Measurements from ENCODE around the gene NUP188. TPM values are rescaled to one million over a fixed set of nuclear protein-coding genes. Genes with fewer than 3 reads are reported as not detected.
"Not testable (repeated sequence)": the region's sequence is repeated elsewhere in the genome, so short reads cannot be mapped to it uniquely, and the experiment has no call there.

Gene NUP188
- total RNA-seq, 6 experiments from 2014 or later: 42.1 to 58.2 (median 54.2) TPM

DNA sequence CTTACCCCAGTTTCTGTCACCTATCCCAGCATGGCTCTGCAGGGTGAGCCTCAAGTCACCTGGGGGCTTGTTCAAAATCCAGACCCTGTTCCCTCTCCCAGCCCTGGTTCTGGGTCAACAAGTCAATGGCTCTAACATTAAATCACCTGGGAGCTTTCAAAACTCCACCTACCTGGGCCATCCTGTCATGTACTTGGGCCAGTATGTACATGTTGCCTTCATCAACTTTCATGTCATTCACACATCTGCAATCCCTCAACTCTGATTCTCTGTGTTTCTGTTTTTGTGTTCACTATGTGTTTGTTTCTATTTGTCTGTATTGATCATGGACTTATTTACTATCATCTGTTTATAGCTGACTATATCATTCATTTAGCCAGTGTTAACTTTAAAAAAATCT is 82.7 kb downstream of the NUP188 start:
- TF ChIP-seq, protein P1, sequence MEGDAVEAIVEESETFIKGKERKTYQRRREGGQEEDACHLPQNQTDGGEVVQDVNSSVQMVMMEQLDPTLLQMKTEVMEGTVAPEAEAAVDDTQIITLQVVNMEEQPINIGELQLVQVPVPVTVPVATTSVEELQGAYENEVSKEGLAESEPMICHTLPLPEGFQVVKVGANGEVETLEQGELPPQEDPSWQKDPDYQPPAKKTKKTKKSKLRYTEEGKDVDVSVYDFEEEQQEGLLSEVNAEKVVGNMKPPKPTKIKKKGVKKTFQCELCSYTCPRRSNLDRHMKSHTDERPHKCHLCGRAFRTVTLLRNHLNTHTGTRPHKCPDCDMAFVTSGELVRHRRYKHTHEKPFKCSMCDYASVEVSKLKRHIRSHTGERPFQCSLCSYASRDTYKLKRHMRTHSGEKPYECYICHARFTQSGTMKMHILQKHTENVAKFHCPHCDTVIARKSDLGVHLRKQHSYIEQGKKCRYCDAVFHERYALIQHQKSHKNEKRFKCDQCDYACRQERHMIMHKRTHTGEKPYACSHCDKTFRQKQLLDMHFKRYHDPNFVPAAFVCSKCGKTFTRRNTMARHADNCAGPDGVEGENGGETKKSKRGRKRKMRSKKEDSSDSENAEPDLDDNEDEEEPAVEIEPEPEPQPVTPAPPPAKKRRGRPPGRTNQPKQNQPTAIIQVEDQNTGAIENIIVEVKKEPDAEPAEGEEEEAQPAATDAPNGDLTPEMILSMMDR (IDR thresholded peaks at IDR 0.05): no peak
- H3K4me3 Mint-ChIP-seq: no peak overlapping the region
- no peak for DNase-seq
- H3K27me3 Mint-ChIP-seq (ENCODE audit: insufficient read depth): peaks cover 3% of the 10 kb centered on the region; the same call in 1 of the 2 replicates
- no peaks in the 10 kb centered on the region for H3K36me3 Mint-ChIP-seq (ENCODE audit: low read depth)
- no peak overlapping the region for H3K27ac Mint-ChIP-seq
- H3K4me1 Mint-ChIP-seq (ENCODE audit: low read depth): peaks cover 19% of the 10 kb centered on the region
- H3K9me3 Mint-ChIP-seq: no peaks in the 10 kb centered on the region

DNA sequence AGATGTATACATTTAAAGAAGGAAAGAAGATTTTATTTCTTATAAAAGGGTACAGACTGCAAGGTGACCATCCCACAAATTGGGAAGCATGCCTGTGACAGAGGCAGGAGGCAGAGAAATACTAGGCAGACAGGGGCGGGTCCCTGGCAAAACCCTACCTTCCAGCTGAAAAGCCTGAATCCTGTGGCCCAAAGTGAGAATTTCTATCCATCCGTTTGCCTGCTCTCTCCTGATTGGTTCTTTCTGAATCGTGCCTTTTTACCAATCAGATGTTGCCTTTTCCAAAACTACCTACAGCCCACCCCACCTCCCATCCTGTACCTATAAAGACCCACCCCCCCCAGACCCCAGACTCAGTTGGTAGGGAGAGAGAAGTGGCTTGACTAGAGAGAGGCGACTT is 84.0 kb downstream of the NUP188 start:
- no peak overlapping the region for H3K4me3 Mint-ChIP-seq
- TF ChIP-seq, protein P1 (IDR thresholded peaks at IDR 0.05): no peak
- H3K27me3 Mint-ChIP-seq (ENCODE audit: insufficient read depth): peaks cover 1% of the 10 kb centered on the region; the same call in 1 of the 2 replicates
- no peak for DNase-seq
- peaks cover 16% of the 10 kb centered on the region for H3K4me1 Mint-ChIP-seq (ENCODE audit: low read depth)
- H3K27ac Mint-ChIP-seq: no peak overlapping the region
- no peaks in the 10 kb centered on the region for H3K36me3 Mint-ChIP-seq (ENCODE audit: low read depth)
- H3K9me3 Mint-ChIP-seq: no peaks in the 10 kb centered on the region

DNA sequence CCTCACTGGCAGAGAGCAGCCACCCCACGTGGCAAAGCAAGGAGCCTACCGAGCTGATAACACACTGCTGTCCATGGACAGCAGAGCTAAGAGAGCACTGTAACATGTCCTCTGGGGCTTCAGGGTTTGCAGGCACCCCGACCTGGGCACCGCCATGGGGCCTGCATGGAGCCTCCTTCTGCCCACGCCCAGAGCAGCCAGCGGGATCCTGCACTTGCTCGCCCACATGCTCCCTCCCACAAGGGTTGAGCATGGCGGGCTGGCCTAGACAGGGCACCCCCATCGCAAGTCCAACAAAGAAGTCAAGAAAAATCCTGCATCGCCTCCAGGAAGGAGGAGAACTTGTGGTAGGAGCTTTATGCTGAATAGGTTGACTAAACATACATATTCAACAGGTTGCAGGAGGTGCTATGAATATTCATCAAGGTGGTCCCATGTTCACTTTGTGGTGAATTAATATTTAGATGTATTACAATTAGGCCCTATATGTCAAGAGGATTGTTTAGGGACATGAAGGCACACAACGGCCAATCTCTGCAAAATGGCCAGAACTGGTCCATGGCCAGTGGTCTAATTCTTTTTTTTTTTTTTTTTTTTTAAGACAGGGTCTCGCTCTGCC is 85.2 kb downstream of the NUP188 start:
- peaks cover 1% of the 10 kb centered on the region; the same call in 1 of the 2 replicates for H3K27me3 Mint-ChIP-seq (ENCODE audit: insufficient read depth)
- TF ChIP-seq, protein P1 (IDR thresholded peaks at IDR 0.05): no peak
- DNase-seq: no peak
- no peak overlapping the region for H3K4me3 Mint-ChIP-seq
- H3K36me3 Mint-ChIP-seq (ENCODE audit: low read depth): no peaks in the 10 kb centered on the region
- H3K9me3 Mint-ChIP-seq: no peaks in the 10 kb centered on the region
- H3K27ac Mint-ChIP-seq: no peak overlapping the region
- peaks cover 15% of the 10 kb centered on the region for H3K4me1 Mint-ChIP-seq (ENCODE audit: low read depth)

DNA sequence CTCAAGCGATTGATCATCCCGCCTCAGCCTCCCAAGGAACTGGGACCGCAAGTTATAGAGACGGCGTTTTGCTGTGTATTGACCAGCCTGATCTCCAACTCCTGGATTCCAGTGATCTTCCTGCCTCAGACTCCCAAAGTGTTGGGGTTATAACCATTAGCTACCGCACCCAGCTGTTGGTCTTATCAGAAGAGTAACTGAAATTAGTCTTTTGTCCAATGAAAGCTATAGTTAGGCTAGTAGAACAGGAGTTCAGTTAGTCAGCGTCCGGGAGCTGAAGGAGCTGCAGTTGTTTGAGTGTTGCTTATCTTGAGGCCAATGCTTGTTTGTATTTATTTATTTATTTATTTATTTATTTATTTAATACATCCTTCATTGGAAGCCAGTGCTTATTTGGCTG is 85.7 kb downstream of the NUP188 start:
- Mint-ChIP-seq H3K9me3 (no peaks in the 10 kb centered on the region), H3K27me3 (ENCODE audit: insufficient read depth) (peaks cover 1% of the 10 kb centered on the region; the same call in 1 of the 2 replicates), H3K36me3 (ENCODE audit: low read depth) (no peaks in the 10 kb centered on the region), H3K4me1 (ENCODE audit: low read depth) (peaks cover 20% of the 10 kb centered on the region), H3K27ac (no peak overlapping the region), H3K4me3 (no peak overlapping the region)
- TF ChIP-seq, protein P1 (IDR thresholded peaks at IDR 0.05): no peak
- DNase-seq: no peak

DNA sequence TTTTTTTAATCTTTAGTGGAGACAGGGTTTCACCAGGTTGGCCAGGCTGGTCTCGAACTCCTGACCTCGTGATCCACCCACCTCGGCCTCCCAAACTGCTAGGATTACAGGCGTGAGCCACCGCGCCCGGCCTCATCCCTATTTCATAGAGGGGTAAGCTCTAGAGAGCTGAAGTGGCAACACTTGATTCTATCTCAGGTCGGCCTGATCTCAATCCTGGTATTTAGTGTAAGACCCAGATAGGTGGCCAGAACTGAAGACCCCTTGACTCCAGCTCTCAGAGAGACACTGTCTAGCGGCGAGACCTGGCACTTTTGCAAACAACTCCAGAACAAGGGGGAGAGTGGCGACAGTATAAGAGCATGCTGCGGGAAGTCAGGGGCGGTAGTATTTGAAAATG is 88.3 kb downstream of the NUP188 start:
- H3K9me3 Mint-ChIP-seq: not testable (repeated sequence)
- peaks cover 24% of the 10 kb centered on the region for H3K4me1 Mint-ChIP-seq (ENCODE audit: low read depth)

DNA sequence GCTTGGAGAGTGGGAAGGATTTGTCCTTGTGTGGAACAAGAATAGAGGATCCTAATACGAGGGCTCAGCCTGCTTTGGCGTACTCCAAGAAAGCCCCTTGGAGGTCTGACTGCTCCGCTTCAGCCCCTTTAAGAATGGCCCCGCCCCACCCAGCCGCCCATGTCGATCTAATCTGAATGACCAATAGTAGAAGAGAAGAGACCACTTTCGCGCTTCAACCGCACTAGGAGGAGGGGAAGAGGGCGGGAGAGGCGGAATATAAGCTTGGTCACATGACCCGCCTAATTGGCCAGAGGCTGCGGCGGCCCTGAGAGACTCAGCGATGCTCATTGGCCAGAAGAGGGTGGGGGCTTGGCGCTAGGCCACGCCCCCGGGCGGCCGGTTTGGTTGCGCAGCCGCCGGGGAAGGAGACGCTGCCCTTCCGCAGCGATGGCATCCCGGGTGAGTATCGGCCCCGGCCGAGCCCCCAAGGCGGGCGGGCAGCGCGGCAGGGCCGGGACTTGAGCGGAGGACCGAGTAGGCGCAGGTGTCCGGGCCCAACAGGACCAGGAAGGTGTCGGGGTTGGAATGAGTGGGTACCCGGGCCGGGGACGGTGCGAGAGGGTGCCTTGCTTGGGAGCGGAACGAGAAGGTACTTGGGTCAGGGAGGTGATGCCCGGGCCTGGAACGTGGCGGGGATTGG is 88.9 kb downstream of the NUP188 start, which contains the start of gene MIGA2:
Gene MIGA2 (plus strand): TSS at position 386 of the 682 bp plus-strand sequence. CDS start 3,969 bp downstream, outside the sequence.
- TF ChIP-seq, protein P1 (IDR thresholded peaks at IDR 0.05): no peak
- no peaks in the 10 kb centered on the region for H3K9me3 Mint-ChIP-seq
- peaks cover 1% of the 10 kb centered on the region; the same call in 1 of the 2 replicates for H3K27me3 Mint-ChIP-seq (ENCODE audit: insufficient read depth)
- peaks cover 24% of the 10 kb centered on the region for H3K4me1 Mint-ChIP-seq (ENCODE audit: low read depth)
- peak; percentile 98 for DNase-seq
- peak within 1 kb of the TSS; percentile 79 for H3K27ac Mint-ChIP-seq
- peaks cover 5% of the 10 kb centered on the region; the same call in 1 of the 2 replicates for H3K36me3 Mint-ChIP-seq (ENCODE audit: low read depth)
- peak within 1 kb of the TSS; percentile 96 for H3K4me3 Mint-ChIP-seq

More for the DNA sequence above, 88.3 kb downstream of the NUP188 start:
- not testable (repeated sequence) for DNase-seq; H3K36me3 Mint-ChIP-seq (ENCODE audit: low read depth); H3K27me3 Mint-ChIP-seq (ENCODE audit: insufficient read depth)
- peak overlapping the region; percentile 96 for H3K4me3 Mint-ChIP-seq
- peak overlapping the region; percentile 76 for H3K27ac Mint-ChIP-seq
